Endothelial cell of umbilical vein (primary cell): Measurements from ENCODE around the gene EIF4B. TPM values are rescaled to one million over a fixed set of nuclear protein-coding genes. Genes with fewer than 3 reads are reported as not detected.

ENCODE experiments used
- BruUV-seq: library from RNA; stranded (reverse); fragments of 400-500 nt; replicated peaks from 2 replicates; lab custom pipeline; 2021; lab: Mats Ljungman, UMichigan
- CTCF ChIA-PET: fragments of 300-600, 350-600 bp; sonication (Branson Sonifier 250); formaldehyde crosslinking; loops from one replicate; lab custom pipeline; 2021; ENCODE audit warnings: antibody characterized with exemption, inconsistent platforms; lab: Charles Lee
- POLR2A ChIA-PET: fragments of 300-600, 350-600 bp; sonication (Branson Sonifier 250); formaldehyde crosslinking; loops from one replicate; lab custom pipeline; 2021; ENCODE audit warnings: antibody characterized with exemption, inconsistent platforms; lab: Charles Lee
- DNase-seq: peaks from one replicate; pipeline ENCODE4 v3.0.0-alpha.2; 2011; ENCODE audit warnings: low read depth, low spot score
- FAIRE-seq: peaks from 2 replicates; lab custom pipeline; 2011; peaks lifted over from hg19 to GRCh38; lab: Jason Lieb, UNC
- H2AFZ ChIP-seq: 2 replicates; pipeline ENCODE4 v1.6.0; 2012; ENCODE audit warnings: low read depth, low read length, control low read depth, inconsistent platforms
- H3K27ac ChIP-seq: 2 replicates; pipeline ENCODE4 v1.5.1; 2011; ENCODE audit warnings: low read depth, mild to moderate bottlenecking, control low read depth, low read length, moderate library complexity; ENCODE audit not compliant: insufficient read depth
- H3K27me3 ChIP-seq, 2 experiments: 2 replicates each; pipeline versions ENCODE4 v1.6.0 to v1.6.1; 2011; ENCODE audit warnings: low read length in 2 of 2, mixed read lengths in 1 of 2; ENCODE audit not compliant: control insufficient read depth in 2 of 2, insufficient read depth in 2 of 2
- H3K36me3 ChIP-seq, 2 experiments: 2 replicates in 1 of 2; 3 replicates in 1 of 2; pipeline ENCODE4 v1.5.1; 2011; ENCODE audit warnings: low read length in 2 of 2, mild to moderate bottlenecking in 1 of 2, moderate library complexity in 1 of 2; ENCODE audit not compliant: control insufficient read depth in 2 of 2, insufficient read depth in 2 of 2; ENCODE audit errors: extremely low read depth in 1 of 2
- H3K4me1 ChIP-seq: 3 replicates; pipeline ENCODE4 v1.5.1; 2011; ENCODE audit warnings: mild to moderate bottlenecking, low read length; ENCODE audit not compliant: control insufficient read depth, insufficient read depth; ENCODE audit errors: extremely low read depth
- H3K4me2 ChIP-seq: 2 replicates; pipeline ENCODE4 v1.6.1; 2011; ENCODE audit warnings: low read length, control low read depth, mixed read lengths; ENCODE audit not compliant: insufficient read depth
- H3K4me3 ChIP-seq, 3 experiments: fragments of 200-600 bp in 1 of 3; sonication (generic), shearing (Covaris generic) in 1 of 3; replicated peaks in 1 of 3; 2 replicates each; pipeline ENCODE4 v1.5.1; 2011 to 2016; ENCODE audit warnings: control low read depth in 3 of 3, low read length in 3 of 3, mild to moderate bottlenecking in 2 of 3, inconsistent platforms in 1 of 3, low read depth in 1 of 3, moderate library complexity in 1 of 3; ENCODE audit not compliant: insufficient read depth in 1 of 3
- H3K79me2 ChIP-seq: 2 replicates; pipeline ENCODE4 v1.6.0; 2012; ENCODE audit warnings: low read length, inconsistent platforms; ENCODE audit not compliant: control insufficient read depth, insufficient read depth
- H3K9ac ChIP-seq: replicated peaks from 2 replicates; pipeline ENCODE3; 2011; ENCODE audit warnings: low read length, control low read depth; ENCODE audit not compliant: insufficient read depth; ENCODE audit errors: extremely low read depth
- H3K9me1 ChIP-seq: replicated peaks from 3 replicates; pipeline ENCODE4 v1.6.0; 2011; ENCODE audit warnings: mild to moderate bottlenecking, low read length; ENCODE audit not compliant: control insufficient read depth, insufficient read depth; ENCODE audit errors: extremely low read depth
- H3K9me3 ChIP-seq: replicated peaks from 2 replicates; pipeline ENCODE4 v1.5.1; 2012; ENCODE audit warnings: low read length, inconsistent platforms; ENCODE audit not compliant: control insufficient read depth, insufficient read depth
- H4K20me1 ChIP-seq: replicated peaks from 2 replicates; pipeline ENCODE3; 2011; ENCODE audit warnings: mild to moderate bottlenecking, low read length; ENCODE audit not compliant: control insufficient read depth, insufficient read depth; ENCODE audit errors: extremely low read depth
- CTCF ChIP-seq, 2 donors: IDR thresholded peaks; 1 replicate in 1 of 2; 2 replicates in 1 of 2; pipeline ENCODE4 v1.5.1; 2011; ENCODE audit warnings: low read length in 2 of 2, mild to moderate bottlenecking in 2 of 2, moderate library complexity in 2 of 2, control low read depth in 1 of 2, inconsistent platforms in 1 of 2, low read depth in 1 of 2; ENCODE audit not compliant: insufficient read depth in 1 of 2; ENCODE audit errors: extremely low read depth in 1 of 2
- EZH2 ChIP-seq: IDR thresholded peaks from 2 replicates; pipeline ENCODE4 v1.6.1; 2012; ENCODE audit warnings: borderline replicate concordance, low read depth, mild to moderate bottlenecking, moderate library complexity, low read length, inconsistent platforms; ENCODE audit not compliant: severe bottlenecking
- FOS ChIP-seq: IDR thresholded peaks from 2 replicates; pipeline ENCODE4 v1.6.1; 2011; ENCODE audit warnings: mild to moderate bottlenecking, low read length, moderate library complexity, borderline replicate concordance; ENCODE audit not compliant: insufficient read depth
- GATA2 ChIP-seq: IDR thresholded peaks from 2 replicates; pipeline ENCODE4 v1.7.0; 2011; ENCODE audit warnings: low read depth, mild to moderate bottlenecking, moderate library complexity, mixed read lengths, low read length; ENCODE audit not compliant: insufficient read length, insufficient read depth
- JUN ChIP-seq: IDR thresholded peaks from 2 replicates; pipeline ENCODE4 v1.6.1; 2011; ENCODE audit warnings: borderline replicate concordance, low read depth; ENCODE audit not compliant: insufficient read length, insufficient read depth
- MAX ChIP-seq: IDR thresholded peaks from 2 replicates; pipeline ENCODE4 v1.6.1; 2011; ENCODE audit not compliant: insufficient read depth, insufficient read length
- MYC ChIP-seq: IDR thresholded peaks from one replicate; pipeline ENCODE4 v1.6.1; 2011; ENCODE audit warnings: mild to moderate bottlenecking, low read depth, low read length
- POLR2A ChIP-seq: IDR thresholded peaks from 2 replicates; pipeline ENCODE4 v1.6.1; 2012; ENCODE audit warnings: low read depth, mild to moderate bottlenecking, control low read depth, low read length
- POLR2AphosphoS5 ChIP-seq: IDR thresholded peaks from 2 replicates; pipeline ENCODE4 v1.6.1; 2012; ENCODE audit warnings: low read depth, mild to moderate bottlenecking, control low read depth, low read length, moderate library complexity; ENCODE audit not compliant: insufficient read depth
- dilution Hi-C: fragments of 300-500 bp; cut with MboI; formaldehyde crosslinking; loops from one replicate; pipeline ENCODE4 v1.15.0; 2019; ENCODE audit warnings: low sequenced_read_pairs; ENCODE audit not compliant: extremely low pct_ligation_motif_present
- intact Hi-C: fragments of 100-400 bp; cut with micrococcal nuclease; formaldehyde crosslinking; loops from one replicate; pipeline ENCODE4 v1.10.0; 2022
- polyA plus RNA-seq, 4 experiments: library from polyadenylated mRNA; depleted of rRNA in 3 of 4; stranded (reverse) in 3 of 4; unstranded in 1 of 4; fragments of >200 nt; gene quantifications; 2 replicates each; pipeline versions ENCODE4 v1.2.1 to v1.2.3, GENCODE V29; 2011 to 2012; ENCODE audit warnings: missing spikeins in 1 of 4
- total RNA-seq: library from RNA; stranded (reverse); gene quantifications from 2 replicates; pipeline ENCODE4 v1.2.3, GENCODE V29; 2021

EIF4B gene
- total and polyA plus RNA-seq, 2 donors (not counting 3 experiments of a cell fraction or from before 2014, with no cell fraction given) = 233 to 382 TPM

DNA sequence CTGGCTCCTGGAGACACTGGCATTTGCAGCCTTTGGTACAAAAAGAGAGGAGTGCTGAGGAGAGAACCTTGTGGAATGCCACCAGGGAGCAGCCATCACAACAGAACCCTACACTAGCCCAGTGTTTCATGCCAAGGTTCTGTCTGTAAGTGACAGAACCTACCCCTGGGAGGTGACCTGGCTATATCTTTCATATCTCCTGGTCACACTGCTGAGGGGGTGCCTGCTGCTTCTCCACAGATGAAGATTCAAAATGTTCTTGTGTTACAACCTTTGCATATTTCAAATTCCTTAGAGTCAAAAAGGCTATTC is 12.7 kb upstream of the EIF4B start:
- H3K27me3 ChIP-seq = peaks cover 0 to 2% of the 10 kb centered on the region in 2 experiments
- H3K9me1 ChIP-seq = no peaks in the 10 kb centered on the region
- FAIRE-seq (no peak), DNase-seq (no peak)
- no peaks in the 10 kb centered on the region for H4K20me1 ChIP-seq
- no peaks in the 10 kb centered on the region for H3K9me3 ChIP-seq
- no peak overlapping the region for H3K27ac ChIP-seq
- H2AFZ ChIP-seq = no peak overlapping the region
- H3K4me3 ChIP-seq = no peak overlapping the region
- H3K36me3 ChIP-seq = no peaks in the 10 kb centered on the region
- TF ChIP-seq POLR2AphosphoS5 (no peak), MYC (no peak), CTCF (IDR thresholded peaks at IDR 0.05; ENCODE audit: extremely low read depth in 1 of 2, insufficient read depth in 1 of 2, low read depth in 1 of 2, low read length in 2 of 2) (no peak), EZH2 (no peak)
- no peak overlapping the region for H3K9ac ChIP-seq
- BruUV-seq = no TSS peak
- no peaks in the 10 kb centered on the region for H3K4me1 ChIP-seq
- POLR2A ChIA-PET = interaction anchor here (0.6 kb wide), 1 partner anchor 12 kb away, joined by 3 read pairs; no protein-coding TSS in a partner anchor
- dilution Hi-C loops = loop anchor here (25.0 kb wide), 1 partner anchor 106 kb away; no protein-coding TSS in a partner anchor
- no peak overlapping the region for H3K4me2 ChIP-seq
- CTCF ChIA-PET = interaction anchor here (0.8 to 2.7 kb wide), 3 partner anchors 12 to 837 kb away, joined by 3 to 13 read pairs (median 3); no protein-coding TSS in a partner anchor
- intact Hi-C loops = no loop called here
- no peaks in the 10 kb centered on the region for H3K79me2 ChIP-seq

DNA sequence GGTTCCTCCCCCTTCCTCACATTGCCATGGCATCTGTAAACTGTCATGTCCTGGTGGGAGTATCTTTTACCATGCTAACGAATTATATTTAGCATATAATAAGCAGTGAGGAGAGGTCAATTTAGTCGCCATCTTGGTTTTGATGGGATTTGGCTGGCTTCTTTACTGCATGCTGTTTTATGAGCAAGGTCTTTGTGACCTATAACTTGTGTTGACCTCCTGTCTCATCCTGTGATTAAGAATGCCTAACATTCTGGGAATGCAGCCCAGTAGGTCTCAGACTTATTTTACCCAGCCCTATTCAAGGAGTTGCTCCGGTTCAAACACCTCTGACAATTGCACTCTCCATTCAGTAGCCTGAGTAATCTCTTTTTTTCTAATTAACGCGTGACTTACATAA is 2.1 kb upstream of the EIF4B start:
- TF ChIP-seq MYC (no peak), MAX (no peak), GATA2 (no peak), POLR2A (no peak), CTCF (IDR thresholded peaks at IDR 0.05; ENCODE audit: extremely low read depth in 1 of 2, insufficient read depth in 1 of 2, low read depth in 1 of 2, low read length in 2 of 2) (no peak), EZH2 (no peak), JUN (no peak), FOS (no peak), POLR2AphosphoS5 (no peak)
- Histone ChIP-seq H3K27ac (no peak overlapping the region), H4K20me1 (peaks cover 10% of the 10 kb centered on the region), H3K36me3 (no peaks in the 10 kb centered on the region), H2AFZ (no peak overlapping the region), H3K79me2 (peaks cover 29% of the 10 kb centered on the region), H3K4me2 (no peak overlapping the region), H3K9me1 (no peaks in the 10 kb centered on the region), H3K27me3 (peaks cover 3 to 4% of the 10 kb centered on the region in 2 experiments), H3K4me1 (peaks cover 25% of the 10 kb centered on the region), H3K9ac (no peak overlapping the region), H3K4me3 (no peak overlapping the region), H3K9me3 (no peaks in the 10 kb centered on the region)
- FAIRE-seq (no peak), DNase-seq (no peak)
- dilution Hi-C loops (no loop called here), intact Hi-C loops (loop anchor here (10.0 kb wide), 1 partner anchor 879 kb away; no protein-coding TSS in a partner anchor)
- BruUV-seq = no TSS peak
- CTCF ChIA-PET = no interaction called here
- POLR2A ChIA-PET = no interaction called here
